ENCODE results near the gene MMUT.
"Not testable (repeated sequence)": the region's sequence is repeated elsewhere in the genome, so short reads cannot be mapped to it uniquely, and the experiment has no call there.

The MMUT gene

DNA sequence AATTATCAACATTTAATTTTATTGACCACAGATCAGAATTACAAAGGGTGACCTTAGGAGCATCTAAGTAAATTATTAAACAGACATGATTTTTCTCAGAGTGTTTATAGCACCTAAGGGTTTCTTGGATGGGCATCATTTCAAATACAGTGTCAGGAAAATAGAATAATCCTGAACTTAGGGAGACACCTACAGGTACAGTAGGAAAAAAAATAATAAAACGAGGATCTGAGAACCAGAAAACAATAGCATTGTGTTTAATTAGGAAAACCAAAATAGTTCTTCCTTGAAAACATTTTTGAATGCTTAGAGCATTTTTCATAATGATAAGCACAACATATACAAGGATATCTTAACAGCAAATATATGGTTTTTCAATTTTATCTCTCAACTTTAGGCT, 39.2 kb downstream of the MMUT start:
- DNase-seq (ENCODE audit: low read depth) = no peak

DNA sequence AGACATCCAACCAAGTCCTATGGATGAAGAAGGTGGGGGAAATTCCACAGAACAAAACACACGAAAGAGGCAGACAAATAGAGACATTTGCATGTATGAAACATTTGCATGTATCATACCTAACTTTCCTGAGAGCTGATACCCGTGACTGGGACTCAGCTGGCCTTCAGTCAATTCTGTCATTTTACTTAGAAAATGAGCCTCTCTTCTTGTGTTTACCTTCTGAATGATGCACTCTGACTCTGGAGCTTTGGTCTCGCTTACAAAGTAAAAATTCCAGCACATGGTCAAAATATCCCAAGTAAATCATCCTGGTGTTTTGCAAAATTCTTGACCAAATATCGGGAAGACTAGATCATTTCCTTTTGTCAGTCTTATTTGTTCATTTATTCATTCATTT, 46.9 kb downstream of the MMUT start:
- DNase-seq (ENCODE audit: low read depth) = no peak

DNA sequence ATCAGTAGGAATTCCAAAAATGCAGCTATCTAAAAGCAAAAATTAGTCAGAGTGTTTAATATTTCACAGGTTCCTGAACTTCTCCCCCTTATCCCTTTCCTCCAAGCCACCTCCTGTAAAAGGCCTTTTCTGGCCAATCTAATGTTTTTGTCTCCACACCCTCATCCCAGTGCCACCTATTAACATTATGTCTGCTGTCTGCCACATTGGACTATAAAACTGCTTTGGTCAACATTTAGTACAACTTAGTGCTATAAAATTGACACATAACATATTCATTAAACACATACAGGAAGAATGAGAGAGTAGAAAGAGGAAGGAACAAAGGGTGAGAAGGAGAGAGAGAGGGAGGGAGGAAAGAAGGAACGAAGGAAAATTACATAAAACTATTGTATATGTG, 47.7 kb downstream of the MMUT start:
- no peak for DNase-seq (ENCODE audit: low read depth)

DNA sequence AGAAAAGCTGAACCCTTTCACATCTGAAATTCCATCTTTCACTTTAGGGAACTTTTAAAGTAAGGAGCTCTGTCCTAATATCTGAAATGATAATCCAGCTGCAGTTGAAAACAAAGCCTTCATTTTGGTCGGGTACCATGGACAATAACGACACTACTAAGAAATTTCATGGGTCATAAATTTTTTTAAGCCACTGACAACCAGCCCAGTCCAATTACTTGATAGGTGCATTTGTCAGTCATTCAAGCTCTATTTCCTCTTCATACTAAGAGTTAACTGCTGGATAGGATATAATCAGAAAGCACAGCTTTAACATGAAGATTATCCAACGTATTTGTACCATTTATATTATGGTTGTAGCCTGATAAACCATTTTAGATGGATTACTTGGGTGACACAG, 52.5 kb downstream of the MMUT start:
- no peak for DNase-seq (ENCODE audit: low read depth)

DNA sequence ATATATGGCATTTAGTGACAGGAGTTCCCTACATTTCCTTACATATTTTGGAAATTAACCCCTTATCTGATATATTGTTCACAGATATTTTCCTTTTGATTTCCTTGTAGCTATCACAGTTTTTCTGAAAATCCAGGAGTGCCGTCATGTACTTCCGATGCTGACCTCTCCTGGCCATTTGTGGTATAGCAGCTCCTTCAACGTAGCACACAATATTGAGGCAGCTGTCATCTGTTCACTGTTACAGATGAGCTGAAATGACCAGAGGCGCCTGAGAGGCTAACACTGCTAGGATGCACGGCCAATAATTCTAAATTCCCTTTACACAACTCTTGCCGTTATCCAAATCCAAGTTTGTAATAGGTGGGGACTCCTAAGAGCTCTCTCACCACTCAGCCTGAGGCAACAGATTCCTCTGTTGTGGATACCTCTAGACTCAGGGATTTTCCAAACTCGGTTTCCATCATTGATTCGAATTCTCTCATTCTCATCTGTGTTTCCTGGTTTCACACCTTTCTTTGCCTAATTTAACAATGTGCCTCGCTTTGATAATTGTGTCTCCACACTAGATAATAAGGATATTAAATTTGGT, 53.0 kb downstream of the MMUT start:
- peak; percentile 4 for DNase-seq (ENCODE audit: low read depth)

DNA sequence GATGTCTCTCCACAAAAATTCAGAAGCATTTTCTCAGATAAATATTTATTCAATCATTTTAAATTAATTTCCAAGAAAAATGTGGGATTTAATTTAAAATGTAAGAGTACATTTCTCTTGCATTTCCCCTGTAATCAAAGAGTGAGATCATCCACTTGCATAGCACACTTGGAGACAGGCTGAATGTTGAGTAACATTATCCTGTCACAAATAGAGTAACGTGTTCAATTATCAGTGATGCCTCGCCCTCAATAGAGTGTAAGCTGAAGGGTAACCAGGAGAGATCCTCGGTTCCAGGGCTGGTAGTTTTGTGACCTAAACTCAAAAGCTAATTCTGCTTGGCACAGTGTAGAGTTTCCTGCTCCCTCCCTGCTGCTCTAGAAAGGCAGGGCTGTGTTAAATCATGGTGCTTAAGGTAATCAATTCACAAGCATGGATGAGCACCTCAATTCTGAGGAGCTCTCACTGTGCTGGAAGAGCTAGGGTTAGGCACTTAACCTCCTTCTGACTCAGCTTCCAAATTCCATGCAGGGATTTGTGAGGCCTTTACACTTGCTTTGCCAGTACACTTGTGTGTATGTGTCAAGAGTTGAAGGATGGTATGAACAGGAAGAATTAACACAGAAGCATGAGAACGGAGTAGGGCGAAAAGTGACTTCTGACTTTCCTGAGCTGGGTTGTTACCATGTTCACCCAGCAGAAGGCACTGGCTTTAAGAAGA, 56.6 kb downstream of the MMUT start:
- no peak for DNase-seq (ENCODE audit: low read depth)

DNA sequence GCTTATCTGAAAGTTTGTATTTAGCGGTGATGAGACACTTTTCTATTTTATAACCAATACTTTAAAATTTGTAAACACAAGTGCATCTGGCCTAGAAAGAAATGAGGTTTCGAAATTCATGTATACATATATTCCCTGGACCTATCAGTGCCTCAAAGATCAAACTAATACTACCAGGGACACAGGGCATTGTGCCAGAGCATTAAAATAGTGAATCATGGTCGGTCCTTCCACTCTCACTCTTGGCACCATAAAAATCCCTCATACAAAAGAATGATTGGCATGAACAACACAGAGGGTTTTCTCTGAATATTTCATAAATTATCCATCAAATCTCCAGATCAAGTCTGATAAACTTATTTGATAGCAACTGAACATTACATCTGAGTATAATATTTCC, 62.0 kb downstream of the MMUT start:
- no peak for DNase-seq (ENCODE audit: low read depth)

DNA sequence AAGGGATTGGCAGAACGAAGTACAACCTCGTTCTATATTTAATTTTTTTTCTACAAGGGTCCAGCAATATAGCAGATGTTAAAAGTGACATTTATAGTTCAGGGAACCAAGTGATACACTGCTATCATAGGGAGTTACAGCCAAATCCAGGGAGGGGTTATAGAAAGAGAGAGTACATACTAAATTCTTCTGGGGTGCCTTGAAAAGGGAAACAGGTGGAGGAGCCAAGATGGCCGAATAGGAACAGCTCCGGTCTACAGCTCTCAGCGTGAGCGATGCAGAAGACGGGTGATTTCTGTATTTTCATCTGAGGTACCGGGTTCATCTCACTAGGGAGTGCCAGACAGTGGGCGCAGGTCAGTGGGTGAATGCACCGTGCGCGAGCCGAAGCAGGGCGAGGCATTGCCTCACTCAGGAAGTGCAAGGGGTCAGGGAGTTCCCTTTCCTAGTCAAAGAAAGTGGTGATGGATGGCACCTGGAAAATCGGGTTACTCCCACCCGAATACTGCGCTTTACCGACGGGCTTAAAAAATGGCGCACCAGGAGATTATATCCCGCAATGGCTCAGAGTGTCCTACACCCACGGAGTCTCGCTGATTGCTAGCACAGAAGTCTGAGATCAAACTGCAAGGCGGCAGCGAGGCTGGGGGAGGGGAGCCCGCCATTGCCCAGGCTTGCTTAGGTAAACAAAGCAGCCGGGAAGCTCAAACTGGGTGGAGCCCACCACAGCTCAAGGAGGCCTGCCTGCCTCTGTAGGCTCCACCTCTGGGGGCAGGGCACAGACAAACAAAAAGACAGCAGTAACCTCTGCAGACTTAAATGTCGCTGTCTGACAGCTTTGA, 76.2 kb downstream of the MMUT start:
- not testable (repeated sequence) for DNase-seq (ENCODE audit: low read depth)

DNA sequence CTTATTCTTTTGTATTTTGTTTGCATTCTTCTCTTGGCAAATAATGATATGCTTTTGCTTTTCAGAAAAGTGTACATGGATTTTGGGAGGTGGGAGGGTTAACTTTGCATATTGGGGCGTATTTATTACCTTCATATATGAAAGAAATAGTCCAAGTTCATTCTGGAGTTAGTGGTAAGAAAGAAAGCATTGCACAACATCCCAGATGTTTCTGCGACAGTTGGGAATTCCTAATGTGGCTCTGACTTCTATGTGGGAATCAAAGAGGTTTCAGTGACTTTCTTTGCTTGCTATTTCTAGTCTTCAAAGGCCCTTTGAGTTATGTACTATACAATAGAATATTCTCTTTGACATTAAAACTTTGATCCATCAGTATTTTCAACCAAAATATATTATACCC, 78.1 kb downstream of the MMUT start:
- DNase-seq (ENCODE audit: low read depth) = no peak
